Measurements from ENCODE around the gene WEE1. TPM values are rescaled to one million over a fixed set of nuclear protein-coding genes. Genes with fewer than 3 reads are reported as not detected.
"Not testable (repeated sequence)": the region's sequence is repeated elsewhere in the genome, so short reads cannot be mapped to it uniquely, and the experiment has no call there.

Gene WEE1
- total RNA-seq, 1 experiment from 2014 or later: 67.9 TPM

DNA sequence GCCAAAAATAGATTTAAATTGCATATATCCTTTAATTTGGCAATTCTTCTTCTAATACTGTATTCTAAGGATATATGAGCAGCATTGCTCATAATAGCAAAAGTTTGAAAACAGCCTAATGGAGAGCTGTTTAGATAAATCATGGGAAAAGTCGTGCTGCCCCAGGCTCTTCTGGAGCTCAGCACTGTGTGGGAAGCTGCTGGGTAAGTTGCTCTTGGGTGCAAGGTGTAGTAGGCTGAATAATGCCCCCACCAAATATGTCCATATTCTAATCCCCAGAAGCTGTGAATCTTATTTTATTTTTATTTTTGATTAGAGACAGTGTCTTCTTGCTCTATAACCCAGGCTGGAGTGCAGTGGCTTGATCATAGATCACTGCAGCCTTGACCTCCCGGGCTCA lies 34.9 kb upstream of the WEE1 start:
- ATAC-seq (peak; percentile 22; the same call in 1 of the 2 replicates), DNase-seq (ENCODE audit: low read depth, low spot score) (no peak)
- POLR2A ChIA-PET: interaction anchor here (0.6 kb wide), 1 partner anchor 22 kb away, joined by 3 read pairs; no protein-coding TSS in a partner anchor
- no TSS peak for BruUV-seq (replicated peaks)
- in situ Hi-C loops (cut with HindIII; ENCODE audit: low pct_unique_long_range_greater_than_20kb, low sequenced_read_pairs) (no loop called here), intact Hi-C loops (cut with micrococcal nuclease; ENCODE audit: unreplicated experiment) (no loop called here)
- Histone ChIP-seq H3K4me1 (ENCODE audit: control insufficient read depth, insufficient read depth, low read length) (peaks cover 9% of the 10 kb centered on the region), H3K27me3 (ENCODE audit: control insufficient read depth, insufficient read depth, low read length) (no peaks in the 10 kb centered on the region), H3K9me3 (ENCODE audit: control insufficient read depth, insufficient read depth, low read depth, low read length) (no peaks in the 10 kb centered on the region), H3K4me3 (ENCODE audit: low read depth in 2 of 2, low read length in 2 of 2) (no peak overlapping the region), H3K27ac (ENCODE audit: low read length) (no peak overlapping the region), H3K36me3 (ENCODE audit: control insufficient read depth, insufficient read depth, low read length) (no peaks in the 10 kb centered on the region)
- CTCF ChIA-PET: interaction anchor here (0.6 to 1.0 kb wide), 2 partner anchors 68 to 89 kb away, joined by 3 to 5 read pairs; no protein-coding TSS in a partner anchor
- TF ChIP-seq TCF7L2 (IDR thresholded peaks at IDR 0.05; ENCODE audit: low read depth, low read length) (no peak), POLR2AphosphoS5 (IDR thresholded peaks at IDR 0.05; ENCODE audit: low read depth, low read length) (no peak), SIN3A (IDR thresholded peaks at IDR 0.05; ENCODE audit: borderline replicate concordance, insufficient read depth, low read depth, low read length) (no peak)
- TF ChIP-seq, protein P1, sequence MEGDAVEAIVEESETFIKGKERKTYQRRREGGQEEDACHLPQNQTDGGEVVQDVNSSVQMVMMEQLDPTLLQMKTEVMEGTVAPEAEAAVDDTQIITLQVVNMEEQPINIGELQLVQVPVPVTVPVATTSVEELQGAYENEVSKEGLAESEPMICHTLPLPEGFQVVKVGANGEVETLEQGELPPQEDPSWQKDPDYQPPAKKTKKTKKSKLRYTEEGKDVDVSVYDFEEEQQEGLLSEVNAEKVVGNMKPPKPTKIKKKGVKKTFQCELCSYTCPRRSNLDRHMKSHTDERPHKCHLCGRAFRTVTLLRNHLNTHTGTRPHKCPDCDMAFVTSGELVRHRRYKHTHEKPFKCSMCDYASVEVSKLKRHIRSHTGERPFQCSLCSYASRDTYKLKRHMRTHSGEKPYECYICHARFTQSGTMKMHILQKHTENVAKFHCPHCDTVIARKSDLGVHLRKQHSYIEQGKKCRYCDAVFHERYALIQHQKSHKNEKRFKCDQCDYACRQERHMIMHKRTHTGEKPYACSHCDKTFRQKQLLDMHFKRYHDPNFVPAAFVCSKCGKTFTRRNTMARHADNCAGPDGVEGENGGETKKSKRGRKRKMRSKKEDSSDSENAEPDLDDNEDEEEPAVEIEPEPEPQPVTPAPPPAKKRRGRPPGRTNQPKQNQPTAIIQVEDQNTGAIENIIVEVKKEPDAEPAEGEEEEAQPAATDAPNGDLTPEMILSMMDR (IDR thresholded peaks at IDR 0.05): no peak
- TF ChIP-seq, protein P2, sequence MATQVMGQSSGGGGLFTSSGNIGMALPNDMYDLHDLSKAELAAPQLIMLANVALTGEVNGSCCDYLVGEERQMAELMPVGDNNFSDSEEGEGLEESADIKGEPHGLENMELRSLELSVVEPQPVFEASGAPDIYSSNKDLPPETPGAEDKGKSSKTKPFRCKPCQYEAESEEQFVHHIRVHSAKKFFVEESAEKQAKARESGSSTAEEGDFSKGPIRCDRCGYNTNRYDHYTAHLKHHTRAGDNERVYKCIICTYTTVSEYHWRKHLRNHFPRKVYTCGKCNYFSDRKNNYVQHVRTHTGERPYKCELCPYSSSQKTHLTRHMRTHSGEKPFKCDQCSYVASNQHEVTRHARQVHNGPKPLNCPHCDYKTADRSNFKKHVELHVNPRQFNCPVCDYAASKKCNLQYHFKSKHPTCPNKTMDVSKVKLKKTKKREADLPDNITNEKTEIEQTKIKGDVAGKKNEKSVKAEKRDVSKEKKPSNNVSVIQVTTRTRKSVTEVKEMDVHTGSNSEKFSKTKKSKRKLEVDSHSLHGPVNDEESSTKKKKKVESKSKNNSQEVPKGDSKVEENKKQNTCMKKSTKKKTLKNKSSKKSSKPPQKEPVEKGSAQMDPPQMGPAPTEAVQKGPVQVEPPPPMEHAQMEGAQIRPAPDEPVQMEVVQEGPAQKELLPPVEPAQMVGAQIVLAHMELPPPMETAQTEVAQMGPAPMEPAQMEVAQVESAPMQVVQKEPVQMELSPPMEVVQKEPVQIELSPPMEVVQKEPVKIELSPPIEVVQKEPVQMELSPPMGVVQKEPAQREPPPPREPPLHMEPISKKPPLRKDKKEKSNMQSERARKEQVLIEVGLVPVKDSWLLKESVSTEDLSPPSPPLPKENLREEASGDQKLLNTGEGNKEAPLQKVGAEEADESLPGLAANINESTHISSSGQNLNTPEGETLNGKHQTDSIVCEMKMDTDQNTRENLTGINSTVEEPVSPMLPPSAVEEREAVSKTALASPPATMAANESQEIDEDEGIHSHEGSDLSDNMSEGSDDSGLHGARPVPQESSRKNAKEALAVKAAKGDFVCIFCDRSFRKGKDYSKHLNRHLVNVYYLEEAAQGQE (IDR thresholded peaks at IDR 0.05; ENCODE audit: insufficient read depth in 1 of 2, low read depth in 2 of 2, low read length in 1 of 2): no peak

DNA sequence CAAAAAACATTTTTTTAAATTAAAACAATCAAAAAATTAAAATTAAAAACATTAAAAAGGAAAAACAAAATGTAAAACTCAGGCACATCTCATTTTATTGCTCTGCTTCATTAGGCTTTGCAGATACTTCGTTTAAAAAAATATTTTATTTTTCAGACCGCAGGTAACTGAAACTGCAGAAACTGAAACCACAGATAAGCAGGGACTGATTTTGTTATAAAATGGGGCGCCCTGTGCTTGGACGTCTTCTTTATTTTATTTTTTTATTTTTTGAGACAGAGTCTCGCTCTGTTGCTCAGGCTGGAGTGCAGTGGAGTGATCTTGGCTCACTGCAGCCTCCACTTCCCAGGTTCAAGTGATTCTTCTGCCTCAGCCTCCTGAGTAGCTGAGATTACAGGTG lies 24.3 kb upstream of the WEE1 start:
- H3K27ac ChIP-seq (ENCODE audit: low read length); DNase-seq (ENCODE audit: low read depth, low spot score); in situ Hi-C loops (cut with HindIII; ENCODE audit: low pct_unique_long_range_greater_than_20kb, low sequenced_read_pairs); H3K9me3 ChIP-seq (ENCODE audit: control insufficient read depth, insufficient read depth, low read depth, low read length); H3K27me3 ChIP-seq (ENCODE audit: control insufficient read depth, insufficient read depth, low read length); H3K36me3 ChIP-seq (ENCODE audit: control insufficient read depth, insufficient read depth, low read length); ATAC-seq; POLR2A ChIA-PET; H3K4me3 ChIP-seq (ENCODE audit: low read depth in 2 of 2, low read length in 2 of 2); H3K4me1 ChIP-seq (ENCODE audit: control insufficient read depth, insufficient read depth, low read length); BruUV-seq (replicated peaks); CTCF ChIA-PET; intact Hi-C loops (cut with micrococcal nuclease; ENCODE audit: unreplicated experiment): not testable (repeated sequence)

DNA sequence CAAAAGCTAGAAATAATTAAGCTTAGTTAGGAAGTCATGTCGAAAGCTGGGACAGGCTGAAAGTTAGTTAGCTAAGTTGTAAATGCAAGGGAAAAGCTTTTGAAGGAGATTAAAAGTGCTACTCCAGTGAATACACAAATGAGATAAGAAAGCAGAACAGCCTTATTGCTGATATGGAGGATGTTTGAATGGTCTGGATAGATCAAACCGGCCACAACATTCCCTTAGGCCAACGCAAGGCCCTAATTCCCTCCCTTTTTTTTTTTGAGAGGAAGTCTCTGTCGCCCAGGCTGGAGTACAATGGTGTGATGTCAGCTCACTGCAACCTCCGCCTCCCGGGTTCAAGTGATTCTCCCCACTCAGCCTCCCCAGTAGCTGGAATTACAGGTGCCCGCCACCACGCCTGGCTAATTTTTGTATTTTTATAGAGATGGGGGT lies 23.3 kb upstream of the WEE1 start:
- BruUV-seq (replicated peaks): no TSS peak
- ChIA-PET POLR2A (no interaction called here), CTCF (interaction anchor here (0.7 kb wide), 1 partner anchor 753 kb away, joined by 3 read pairs; no protein-coding TSS in a partner anchor)
- TF ChIP-seq, protein P2 (IDR thresholded peaks at IDR 0.05; ENCODE audit: insufficient read depth in 1 of 2, low read depth in 2 of 2, low read length in 1 of 2): no peak
- TF ChIP-seq TCF7L2 (IDR thresholded peaks at IDR 0.05; ENCODE audit: low read depth, low read length) (no peak), SIN3A (IDR thresholded peaks at IDR 0.05; ENCODE audit: borderline replicate concordance, insufficient read depth, low read depth, low read length) (no peak), POLR2AphosphoS5 (IDR thresholded peaks at IDR 0.05; ENCODE audit: low read depth, low read length) (no peak)
- TF ChIP-seq, protein P1 (IDR thresholded peaks at IDR 0.05): no peak
- H3K4me1 ChIP-seq (ENCODE audit: control insufficient read depth, insufficient read depth, low read length): peaks cover 7% of the 10 kb centered on the region
- no peaks in the 10 kb centered on the region for H3K36me3 ChIP-seq (ENCODE audit: control insufficient read depth, insufficient read depth, low read length)
- no peaks in the 10 kb centered on the region for H3K27me3 ChIP-seq (ENCODE audit: control insufficient read depth, insufficient read depth, low read length)
- H3K4me3 ChIP-seq (ENCODE audit: low read depth in 2 of 2, low read length in 2 of 2): no peak overlapping the region
- no peak overlapping the region for H3K27ac ChIP-seq (ENCODE audit: low read length)
- DNase-seq (ENCODE audit: low read depth, low spot score) (no peak), ATAC-seq (no peak)
- H3K9me3 ChIP-seq (ENCODE audit: control insufficient read depth, insufficient read depth, low read depth, low read length): no peaks in the 10 kb centered on the region
- intact Hi-C loops (cut with micrococcal nuclease; ENCODE audit: unreplicated experiment): no loop called here
- in situ Hi-C loops (cut with HindIII; ENCODE audit: low pct_unique_long_range_greater_than_20kb, low sequenced_read_pairs): no loop called here
